Liver (tissue), 9 donors: ENCODE data around the gene KIZ. TPM values are rescaled to one million over a fixed set of nuclear protein-coding genes. Genes with fewer than 3 reads are reported as not detected.
A peak's percentile ranks its signal among the peaks of the same experiment; 100 is the strongest.

Experiments
- DNase-seq: peaks from one replicate; pipeline ENCODE4 v3.0.0-alpha.2; 2017; ENCODE audit warnings: low spot score
- H3K27ac ChIP-seq, 2 donors: one replicate each; pipeline ENCODE4 v1.7.0; 2013; ENCODE audit warnings: inconsistent platforms in 2 of 2, low read length in 2 of 2, control low read depth in 1 of 2, low read depth in 1 of 2, mild to moderate bottlenecking in 1 of 2
- H3K27me3 ChIP-seq, 4 donors: one replicate each; pipeline versions ENCODE4 v1.6.1 to v1.7.0; 2013; ENCODE audit warnings: low read length in 3 of 4, inconsistent platforms in 1 of 4, mild to moderate bottlenecking in 1 of 4, moderate library complexity in 1 of 4; ENCODE audit not compliant: control insufficient read depth in 4 of 4, insufficient read depth in 4 of 4
- H3K36me3 ChIP-seq, 4 donors: one replicate each; pipeline versions ENCODE4 v1.6.1 to v1.7.0; 2013; ENCODE audit warnings: low read length in 3 of 4, mild to moderate bottlenecking in 3 of 4, low read depth in 1 of 4, moderate library complexity in 1 of 4; ENCODE audit not compliant: control insufficient read depth in 4 of 4, insufficient read depth in 3 of 4
- H3K4me1 ChIP-seq, 4 donors: one replicate each; pipeline versions ENCODE4 v1.6.1 to v1.7.0; 2013; ENCODE audit warnings: low read length in 3 of 4, mild to moderate bottlenecking in 3 of 4, moderate library complexity in 1 of 4; ENCODE audit not compliant: control insufficient read depth in 4 of 4, insufficient read depth in 4 of 4
- H3K4me3 ChIP-seq, 3 donors: one replicate each; pipeline versions ENCODE4 v1.6.1 to v1.7.0; 2013; ENCODE audit warnings: low read length in 3 of 3, control low read depth in 1 of 3, low read depth in 1 of 3, mild to moderate bottlenecking in 1 of 3
- H3K9ac ChIP-seq, 2 donors: one replicate each; pipeline ENCODE4 v1.7.0; 2013; ENCODE audit warnings: low read length in 2 of 2, mild to moderate bottlenecking in 2 of 2, moderate library complexity in 2 of 2, control low read depth in 1 of 2, low read depth in 1 of 2
- H3K9me3 ChIP-seq, 4 donors: one replicate each; pipeline versions ENCODE4 v1.6.1 to v1.7.0; 2013; ENCODE audit warnings: low read length in 3 of 4; ENCODE audit not compliant: control insufficient read depth in 4 of 4
- CTCF ChIP-seq: fragments of 150-350 bp; IDR thresholded peaks from 2 replicates; pipeline ENCODE4 v1.5.1; 2017; ENCODE audit warnings: improper control_type of control experiment, low read depth, low read length; ENCODE audit not compliant: missing input control
- EGR1 ChIP-seq, 2 donors: IDR thresholded peaks; 2 replicates each; pipeline ENCODE4 v1.6.1; 2016 to 2018; ENCODE audit warnings: antibody characterized with exemption in 2 of 2, low read depth in 2 of 2
- FOXA1 ChIP-seq: IDR thresholded peaks from 2 replicates; pipeline ENCODE4 v1.6.1; 2016; ENCODE audit warnings: antibody characterized with exemption
- FOXA2 ChIP-seq: IDR thresholded peaks from 2 replicates; pipeline ENCODE4 v1.6.1; 2016; ENCODE audit warnings: antibody characterized with exemption
- GABPA ChIP-seq, 2 donors: IDR thresholded peaks in 1 of 2; conservative IDR thresholded peaks in 1 of 2; 2 replicates each; pipeline ENCODE4 v1.6.1; 2016; ENCODE audit warnings: antibody characterized with exemption in 2 of 2, mild to moderate bottlenecking in 1 of 2, moderate library complexity in 1 of 2
- HNF4A ChIP-seq, 2 donors: conservative IDR thresholded peaks; 2 replicates each; pipeline ENCODE4 v1.6.1; 2016; ENCODE audit warnings: antibody characterized with exemption in 2 of 2, mild to moderate bottlenecking in 2 of 2
- HNF4G ChIP-seq: IDR thresholded peaks from 2 replicates; pipeline ENCODE4 v1.6.1; 2016; ENCODE audit warnings: antibody characterized with exemption
- JUND ChIP-seq, 2 donors: IDR thresholded peaks; 2 replicates each; pipeline ENCODE4 v1.6.1; 2016; ENCODE audit warnings: antibody characterized with exemption in 2 of 2
- MAX ChIP-seq: IDR thresholded peaks from 2 replicates; pipeline ENCODE4 v1.6.1; 2016; ENCODE audit warnings: antibody characterized with exemption
- NR2F2 ChIP-seq: IDR thresholded peaks from 2 replicates; pipeline ENCODE4 v1.6.1; 2016; ENCODE audit warnings: antibody characterized with exemption
- REST ChIP-seq: IDR thresholded peaks from 2 replicates; pipeline ENCODE4 v1.6.1; 2016; ENCODE audit warnings: antibody characterized with exemption, mild to moderate bottlenecking
- RXRA ChIP-seq, 2 donors: IDR thresholded peaks; 2 replicates each; pipeline ENCODE4 v1.6.1; 2017 to 2018; ENCODE audit warnings: antibody characterized with exemption in 2 of 2, mild to moderate bottlenecking in 1 of 2
- SP1 ChIP-seq: IDR thresholded peaks from 2 replicates; pipeline ENCODE4 v1.6.1; 2018; ENCODE audit warnings: antibody characterized with exemption, mild to moderate bottlenecking
- TAF1 ChIP-seq: conservative IDR thresholded peaks from 2 replicates; pipeline ENCODE4 v1.6.1; 2016; ENCODE audit warnings: antibody characterized with exemption, mild to moderate bottlenecking
- YY1 ChIP-seq: IDR thresholded peaks from 2 replicates; pipeline ENCODE4 v1.6.1; 2016; ENCODE audit warnings: antibody characterized with exemption, mild to moderate bottlenecking
- WGBS: extraction: QIAGEN DNeasy Blood & Tissue Kit; methylation state at CpG from one replicate; pipeline ENCODE4 v1.1.7; 2013; 5-methylcytosine and 5-hydroxymethylcytosine counted together
- polyA plus RNA-seq, 2 donors: library from polyadenylated mRNA; stranded (reverse) in 1 of 2; unstranded in 1 of 2; fragments of 200-250 nt in 1 of 2; fragments of >200 nt in 1 of 2; fragmentation: Nextera tagmentation in 1 of 2; extraction: Ambion mirVana in 1 of 2; gene quantifications; one replicate each; pipeline versions ENCODE4 v1.2.1 to v1.2.3, GENCODE V29; 2013 to 2015
- total RNA-seq, 2 donors: library from RNA; depleted of rRNA; stranded (reverse); fragments of >200 nt; gene quantifications; one replicate each; pipeline ENCODE4 v1.2.3, GENCODE V29; 2014
- TF ChIP-seq, protein P1 (sequence below): IDR thresholded peaks from 2 replicates; pipeline ENCODE4 v1.6.1; 2016; ENCODE audit warnings: antibody characterized with exemption
- TF ChIP-seq, protein P2 (sequence below): IDR thresholded peaks from 2 replicates; pipeline ENCODE4 v1.6.1; 2016; ENCODE audit warnings: antibody characterized with exemption
- donor health status: healthy.
- donor health status: healthy.
- donor health status: healthy.
- donor health status: healthy.
- donor health status: healthy.

KIZ gene
- total and polyA plus RNA-seq, 4 donors: 3.0 to 9.5 (median 5.2) TPM

DNA sequence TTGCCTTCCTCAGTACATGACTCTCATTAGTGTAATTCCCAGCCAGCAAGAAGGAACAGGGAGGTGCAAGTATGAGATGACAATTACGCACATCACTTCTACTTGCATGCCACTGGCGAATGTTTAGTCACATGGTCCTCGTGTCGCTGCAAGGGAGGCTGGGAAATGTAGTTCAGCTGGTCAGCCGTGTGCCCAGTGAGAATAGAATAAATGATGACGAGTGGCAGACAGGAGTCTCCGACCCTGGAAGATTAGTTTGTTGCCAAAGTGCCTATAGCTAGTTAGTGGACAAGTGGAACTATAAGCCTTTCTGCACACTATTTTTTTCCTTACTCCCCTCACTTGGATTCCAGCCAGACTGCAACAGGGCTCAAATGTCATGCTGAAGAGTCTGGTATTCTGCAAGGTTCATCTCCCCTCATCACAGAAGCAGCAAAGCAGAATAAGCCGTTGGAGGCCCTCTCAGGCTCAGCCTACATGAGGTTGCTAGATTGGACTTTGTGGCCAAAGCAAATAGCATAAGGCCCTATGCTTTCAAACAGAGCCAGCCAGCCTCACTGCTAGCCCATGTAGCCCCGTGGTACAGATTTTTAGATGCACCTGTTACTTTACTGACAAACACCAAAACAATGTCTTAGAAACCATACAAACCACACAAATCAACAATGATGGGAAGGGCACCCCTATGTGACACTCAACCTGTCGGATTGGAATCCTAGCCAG, 29.4 kb upstream of the KIZ start:
- Histone ChIP-seq H3K9me3 (no peaks in the 10 kb centered on the region), H3K4me3 (no peak overlapping the region), H3K36me3 (no peaks in the 10 kb centered on the region), H3K27me3 (peaks cover 0 to 19% (median 7%) of the 10 kb centered on the region in 4 donors), H3K4me1 (peaks cover 9 to 19% (median 12%) of the 10 kb centered on the region in 4 donors), H3K9ac (no peak overlapping the region), H3K27ac (no peak overlapping the region)
- no peak for DNase-seq
- no peak for TF ChIP-seq SP1
- no peak for TF ChIP-seq EGR1 (IDR thresholded peaks at IDR 0.05; ENCODE audit: low read depth in 2 of 2)
- no peak for TF ChIP-seq FOXA1
- TF ChIP-seq, protein P1, sequence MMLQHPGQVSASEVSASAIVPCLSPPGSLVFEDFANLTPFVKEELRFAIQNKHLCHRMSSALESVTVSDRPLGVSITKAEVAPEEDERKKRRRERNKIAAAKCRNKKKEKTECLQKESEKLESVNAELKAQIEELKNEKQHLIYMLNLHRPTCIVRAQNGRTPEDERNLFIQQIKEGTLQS: no peak
- WGBS: 38% methylated on average over 10 of the region's 10 CpGs

DNA sequence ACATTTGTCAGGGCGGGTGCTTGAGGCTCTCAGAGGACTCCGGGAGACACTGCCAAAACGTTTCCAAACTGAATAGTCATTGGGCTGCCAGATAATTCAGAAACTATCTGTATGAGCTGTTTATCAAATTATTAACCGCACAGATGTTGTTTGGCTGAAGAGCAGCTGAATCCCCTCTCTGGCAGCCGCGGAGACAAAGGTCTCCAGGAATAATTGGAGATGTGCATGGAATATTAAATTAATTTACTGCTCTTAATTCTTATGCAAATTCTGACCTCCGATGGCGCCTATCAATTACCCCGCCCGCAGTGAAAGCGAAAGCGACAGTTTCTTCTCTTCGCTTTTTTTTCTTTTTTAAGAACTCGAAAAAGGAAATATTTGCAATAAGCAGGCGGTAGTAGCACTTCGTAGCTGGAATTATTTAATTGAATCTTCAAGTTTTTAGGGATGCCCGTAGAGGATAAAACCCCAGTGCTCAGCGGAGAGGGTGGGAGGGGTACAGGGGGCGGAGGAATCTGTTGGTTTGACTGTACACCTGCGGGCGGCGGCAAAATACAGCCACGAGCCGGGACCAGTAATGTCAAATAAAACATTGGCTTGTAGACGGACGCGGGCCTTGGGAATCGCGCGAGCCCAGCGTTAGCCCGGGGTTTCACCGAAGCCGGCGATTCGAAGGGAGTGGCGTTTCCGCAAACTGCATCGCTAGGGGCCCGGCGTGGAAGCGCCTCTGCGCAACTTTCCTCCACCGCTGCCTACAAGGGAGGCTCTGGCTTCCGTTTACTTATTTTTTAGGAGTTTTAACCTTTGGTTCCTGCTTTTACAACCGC, 25.9 kb upstream of the KIZ start:
- DNase-seq: no peak
- peaks cover 9 to 29% (median 22%) of the 10 kb centered on the region in 4 donors for H3K4me1 ChIP-seq
- TF ChIP-seq HNF4G: no peak
- TF ChIP-seq NR2F2: no peak
- no peak for TF ChIP-seq MAX
- no peak for TF ChIP-seq FOXA1
- TF ChIP-seq FOXA2: no peak
- no peak for TF ChIP-seq YY1
- TF ChIP-seq GABPA (IDR thresholded peaks at IDR 0.05 in 1 of 2, conservative IDR thresholded peaks at IDR 0.05 in 1 of 2): no peak
- no peak for TF ChIP-seq EGR1 (IDR thresholded peaks at IDR 0.05; ENCODE audit: low read depth in 2 of 2)
- no peak for TF ChIP-seq CTCF
- TF ChIP-seq SP1: no peak
- TF ChIP-seq TAF1: no peak
- TF ChIP-seq, protein P2, sequence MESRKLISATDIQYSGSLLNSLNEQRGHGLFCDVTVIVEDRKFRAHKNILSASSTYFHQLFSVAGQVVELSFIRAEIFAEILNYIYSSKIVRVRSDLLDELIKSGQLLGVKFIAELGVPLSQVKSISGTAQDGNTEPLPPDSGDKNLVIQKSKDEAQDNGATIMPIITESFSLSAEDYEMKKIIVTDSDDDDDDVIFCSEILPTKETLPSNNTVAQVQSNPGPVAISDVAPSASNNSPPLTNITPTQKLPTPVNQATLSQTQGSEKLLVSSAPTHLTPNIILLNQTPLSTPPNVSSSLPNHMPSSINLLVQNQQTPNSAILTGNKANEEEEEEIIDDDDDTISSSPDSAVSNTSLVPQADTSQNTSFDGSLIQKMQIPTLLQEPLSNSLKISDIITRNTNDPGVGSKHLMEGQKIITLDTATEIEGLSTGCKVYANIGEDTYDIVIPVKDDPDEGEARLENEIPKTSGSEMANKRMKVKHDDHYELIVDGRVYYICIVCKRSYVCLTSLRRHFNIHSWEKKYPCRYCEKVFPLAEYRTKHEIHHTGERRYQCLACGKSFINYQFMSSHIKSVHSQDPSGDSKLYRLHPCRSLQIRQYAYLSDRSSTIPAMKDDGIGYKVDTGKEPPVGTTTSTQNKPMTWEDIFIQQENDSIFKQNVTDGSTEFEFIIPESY: no peak
- no peak for TF ChIP-seq JUND (IDR thresholded peaks at IDR 0.05)
- no peak for TF ChIP-seq RXRA (IDR thresholded peaks at IDR 0.05)
- no peak for TF ChIP-seq REST
- TF ChIP-seq, protein P1: no peak
- no peak for TF ChIP-seq HNF4A (conservative IDR thresholded peaks at IDR 0.05)
- peaks cover 8 to 24% (median 13%) of the 10 kb centered on the region in 4 donors for H3K27me3 ChIP-seq
- 3% methylated on average over 46 of the region's 46 CpGs for WGBS
- no peaks in the 10 kb centered on the region for H3K36me3 ChIP-seq
- H3K4me3 ChIP-seq: peak overlapping the region in 2 of 3 donors; percentile 47 to 69
- no peaks in the 10 kb centered on the region for H3K9me3 ChIP-seq
- H3K27ac ChIP-seq: no peak overlapping the region
- no peak overlapping the region for H3K9ac ChIP-seq
